LNCAP (cell line): ENCODE results near the gene PSMB4.

Source experiments
- CTCF ChIP-seq: fragments of 450-650 bp; IDR thresholded peaks from 2 replicates; pipeline ENCODE4 v1.5.1; 2017; ENCODE audit warnings: mild to moderate bottlenecking

The PSMB4 gene

GRCh38 chr1:151377150-151377884 lies 22.1 kb upstream of the PSMB4 start:
- TF ChIP-seq CTCF: no peak

- TF ChIP-seq CTCF: no peak
These were observed 14.8 kb upstream of the PSMB4 start for GRCh38 chr1:151384584-151384983.

DNA sequence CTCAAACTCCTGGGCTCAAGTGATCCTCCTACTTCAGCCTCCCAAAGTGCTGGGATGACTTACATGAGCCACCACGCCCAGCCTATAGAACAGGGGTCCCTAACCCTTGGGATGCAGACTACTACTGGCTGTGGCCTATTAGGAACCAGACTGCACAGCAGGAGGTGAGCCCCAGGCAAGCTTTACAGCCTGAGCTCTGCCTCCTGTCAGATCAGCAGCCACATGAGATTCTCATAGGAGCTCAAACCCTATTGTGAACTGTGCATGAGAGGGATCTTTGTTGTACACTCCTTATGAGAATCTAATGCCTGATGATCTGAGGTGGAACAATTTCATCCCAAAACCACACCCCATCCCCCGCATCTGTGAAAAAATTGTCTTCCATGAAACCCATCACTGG lies 13.4 kb upstream of the PSMB4 start:
- TF ChIP-seq CTCF: no peak

DNA sequence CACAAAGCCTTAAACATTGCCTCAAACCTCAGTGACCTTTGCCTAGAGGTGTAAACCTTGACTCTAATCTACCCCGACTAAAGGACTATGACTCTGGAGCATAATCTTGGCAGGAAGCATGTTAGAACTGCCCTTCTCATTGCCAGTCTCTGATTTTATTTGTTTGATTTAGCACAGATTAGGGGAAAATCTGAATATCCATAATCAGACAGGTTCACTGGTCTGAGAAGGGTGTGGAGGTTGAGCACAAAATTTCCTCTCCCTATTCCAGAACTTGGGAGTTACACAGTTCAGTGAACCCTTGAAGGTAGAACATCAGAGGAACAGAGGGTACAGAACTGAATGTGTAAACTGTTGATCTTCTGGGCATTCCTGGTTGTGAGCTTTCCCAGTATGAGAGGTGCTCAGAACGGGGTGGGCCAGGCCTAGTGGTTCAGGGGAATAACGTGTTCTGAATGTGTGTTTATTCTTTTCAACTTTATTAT lies 8.3 kb upstream of the PSMB4 start:
- no peak for TF ChIP-seq CTCF

DNA sequence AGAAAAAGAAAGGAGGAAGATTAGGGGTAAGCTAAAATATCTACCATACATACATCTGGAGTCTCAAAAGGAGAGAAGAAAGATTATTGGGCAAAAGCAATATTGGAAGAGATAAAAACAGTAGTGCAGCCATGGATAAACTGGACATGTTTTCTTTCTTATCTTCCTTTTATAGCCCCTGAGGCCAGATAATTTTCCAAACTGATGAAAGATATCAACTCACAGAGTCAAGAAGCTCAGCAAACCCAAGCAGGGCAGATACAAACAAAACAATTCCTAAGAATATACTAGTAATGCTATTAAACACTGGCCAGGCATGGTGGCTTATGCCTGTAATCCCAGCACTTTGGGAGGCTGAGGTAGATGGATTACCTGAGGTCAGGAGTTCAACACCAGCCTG lies 5.8 kb upstream of the PSMB4 start:
- TF ChIP-seq CTCF: no peak

DNA sequence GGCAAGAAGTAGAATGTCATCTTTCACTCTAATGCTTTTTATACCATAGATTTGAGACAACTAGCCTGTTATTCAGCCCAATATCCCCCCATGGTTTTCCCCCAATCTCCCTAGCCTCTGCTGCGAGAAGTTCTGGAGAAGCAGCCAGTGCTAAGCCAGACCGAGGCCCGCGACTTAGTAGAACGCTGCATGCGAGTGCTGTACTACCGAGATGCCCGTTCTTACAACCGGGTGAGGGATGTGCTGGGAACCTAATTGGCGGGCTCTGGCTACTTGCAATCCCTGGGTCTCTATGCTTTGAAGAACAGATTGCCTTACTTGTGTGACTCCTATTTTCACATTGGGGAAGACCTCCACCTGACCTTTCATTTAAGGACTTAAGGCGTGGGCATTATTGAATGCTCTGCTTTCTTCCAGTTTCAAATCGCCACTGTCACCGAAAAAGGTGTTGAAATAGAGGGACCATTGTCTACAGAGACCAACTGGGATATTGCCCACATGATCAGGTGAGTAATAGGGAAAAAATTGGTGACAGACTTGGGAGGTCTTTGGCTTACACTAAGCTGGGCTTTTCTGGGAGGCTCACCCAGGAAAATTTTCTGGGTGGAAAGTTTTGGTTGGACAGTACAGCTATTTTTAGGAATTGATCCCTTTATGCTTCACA lies 1.9 kb downstream of the PSMB4 start:
- TF ChIP-seq CTCF: no peak

DNA sequence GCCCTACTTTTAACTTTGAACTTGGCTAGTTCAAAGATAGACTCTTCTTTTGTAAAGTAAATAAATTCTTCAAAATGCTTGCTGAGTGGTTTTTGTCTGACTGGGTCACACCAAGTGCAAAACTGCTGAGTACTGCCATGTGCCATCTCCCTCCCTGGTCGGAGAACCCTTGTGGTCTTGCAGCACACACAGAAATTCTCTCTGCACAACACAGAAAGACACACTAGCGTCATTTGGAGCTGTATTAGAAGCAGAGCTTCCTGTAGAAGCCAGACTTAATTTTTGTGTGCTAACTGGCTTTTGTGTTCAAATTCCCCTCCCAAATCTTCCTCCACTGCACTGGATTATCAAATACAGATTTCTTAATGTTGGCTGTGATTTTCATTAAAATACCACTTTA lies 2.5 kb downstream of the PSMB4 start:
- TF ChIP-seq CTCF: no peak
